Cerebellar nuclear complex (tissue), 1 donor: ENCODE data around the gene PLEKHA4.
"Not testable (repeated sequence)": the region's sequence is repeated elsewhere in the genome, so short reads cannot be mapped to it uniquely, and the experiment has no call there.

Experiments
- DNase-seq, 2 experiments: peaks; one replicate each; lab custom pipeline; 2025; lab: John Stamatoyannopoulos, UW

PLEKHA4 gene

GRCh38 chr19:48889496-48889895, 21.1 kb upstream of the PLEKHA4 start:
- DNase-seq, result not testable (repeated sequence)

DNA sequence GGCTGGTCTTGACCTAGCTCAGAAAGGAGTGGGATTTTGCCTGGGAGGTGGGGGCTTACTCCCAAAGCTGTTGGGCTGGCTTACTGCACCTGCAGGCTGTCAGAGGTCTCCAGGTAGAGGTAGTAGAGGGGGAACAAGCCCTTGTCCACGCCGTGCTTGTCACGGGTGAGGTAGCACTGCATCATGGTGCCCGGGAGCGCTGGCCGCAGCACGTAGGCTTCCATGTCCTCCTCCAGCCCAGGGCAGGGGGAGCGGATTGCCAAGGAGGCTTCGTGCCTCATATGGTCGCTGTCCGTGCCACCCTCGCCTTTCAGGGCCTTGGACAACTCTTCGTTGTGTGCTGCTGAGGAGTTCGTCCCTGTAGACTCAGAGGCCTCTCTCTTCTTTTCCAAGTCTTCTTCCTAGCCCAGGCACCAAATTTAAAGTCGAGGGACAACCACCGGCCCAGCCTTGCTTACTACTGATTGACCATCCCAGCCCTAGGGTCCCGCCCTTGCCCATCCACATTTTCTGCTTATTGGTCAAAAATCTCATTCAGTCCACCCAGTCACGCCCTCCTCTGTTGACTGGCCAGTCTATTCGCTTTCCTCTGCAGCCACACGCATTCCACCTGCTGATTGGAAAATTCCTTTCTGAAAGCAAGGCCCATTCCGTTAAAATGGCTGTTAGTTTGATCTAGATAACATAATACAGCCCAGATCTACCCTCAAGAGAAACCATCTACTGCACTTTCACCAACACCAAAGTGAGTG, 19.6 kb upstream of the PLEKHA4 start:
- no peak for DNase-seq

- DNase-seq, result no peak
Observed at GRCh38 chr19:48883726-48884125, 15.3 kb upstream of the PLEKHA4 start.

- DNase-seq, result no peak
Observed at GRCh38 chr19:48881741-48882657, 13.6 kb upstream of the PLEKHA4 start.

- not testable (repeated sequence) for DNase-seq
Observed at GRCh38 chr19:48879696-48880095, 11.3 kb upstream of the PLEKHA4 start.

DNA sequence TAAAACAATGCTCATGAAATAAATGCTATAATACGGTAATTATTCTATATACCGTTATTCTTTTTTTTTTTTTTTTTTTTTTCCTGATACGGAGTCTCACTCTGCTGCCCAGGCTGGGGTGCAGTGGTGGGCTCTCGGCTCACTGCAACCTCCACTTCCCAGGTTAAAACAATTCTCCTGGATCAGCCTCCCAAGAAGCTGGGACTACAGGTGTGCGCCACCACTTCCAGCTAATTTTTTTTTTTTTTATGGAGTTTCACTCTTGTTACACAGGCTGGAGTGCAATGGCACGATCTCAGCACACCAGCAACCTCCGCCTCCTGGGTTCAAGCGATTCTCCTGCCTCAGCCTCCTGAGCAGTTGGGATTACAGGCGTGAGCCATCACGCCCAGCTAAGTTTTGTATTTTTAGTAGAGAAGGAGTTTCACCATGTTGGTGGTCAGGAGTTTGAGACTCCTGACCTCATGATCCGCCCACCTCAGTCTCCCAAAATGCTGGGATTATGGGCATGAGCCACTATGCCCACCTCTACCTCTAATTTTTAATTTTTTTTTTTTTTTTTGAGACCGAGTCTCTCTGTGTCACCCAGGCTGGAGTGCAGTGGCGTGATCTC, 10.7 kb upstream of the PLEKHA4 start:
- DNase-seq, result no peak

DNA sequence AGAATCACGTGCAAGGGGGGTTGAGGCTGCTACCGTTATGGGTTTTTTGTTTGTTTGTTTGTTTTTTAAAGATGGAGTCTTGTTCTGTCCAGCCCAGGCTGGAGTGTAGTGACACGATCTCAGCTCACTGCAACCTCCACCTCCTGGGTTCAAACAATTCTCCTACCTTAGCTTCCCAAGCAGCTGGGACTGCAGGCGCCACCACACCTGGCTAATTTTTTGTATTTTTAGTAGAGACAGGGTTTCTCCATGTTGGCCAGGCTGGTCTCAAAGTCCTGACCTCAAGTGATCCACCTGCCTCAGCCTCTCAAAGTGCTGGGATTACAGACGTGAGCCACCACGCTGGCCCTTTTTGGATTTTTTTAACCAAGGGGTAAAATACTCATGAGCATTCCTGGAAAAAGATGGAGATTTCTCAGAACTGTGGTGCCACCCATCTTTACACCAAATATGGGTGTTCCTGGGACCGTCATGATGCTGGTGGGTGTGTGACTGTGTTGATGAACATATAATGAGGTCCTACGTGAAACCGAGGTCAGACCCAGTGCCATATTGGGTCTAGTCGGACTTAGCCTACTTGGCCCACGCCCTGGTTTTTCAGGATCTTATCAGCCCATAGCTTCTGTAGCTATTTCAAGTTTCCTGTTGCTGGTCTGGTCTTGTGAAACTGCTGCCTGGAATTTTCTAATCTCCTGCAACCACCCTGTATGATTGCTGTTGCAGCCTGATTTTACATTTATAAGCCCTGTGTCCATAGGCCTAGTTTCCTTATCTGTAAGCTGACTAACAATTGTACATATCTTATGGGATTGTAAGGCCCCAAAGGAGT, 10.0 kb upstream of the PLEKHA4 start:
- no peak for DNase-seq

GRCh38 chr19:48877855-48878195, 9.4 kb upstream of the PLEKHA4 start:
- DNase-seq, result no peak

- DNase-seq, result not testable (repeated sequence)
Observed at GRCh38 chr19:48876043-48876981, 7.9 kb upstream of the PLEKHA4 start.

DNA sequence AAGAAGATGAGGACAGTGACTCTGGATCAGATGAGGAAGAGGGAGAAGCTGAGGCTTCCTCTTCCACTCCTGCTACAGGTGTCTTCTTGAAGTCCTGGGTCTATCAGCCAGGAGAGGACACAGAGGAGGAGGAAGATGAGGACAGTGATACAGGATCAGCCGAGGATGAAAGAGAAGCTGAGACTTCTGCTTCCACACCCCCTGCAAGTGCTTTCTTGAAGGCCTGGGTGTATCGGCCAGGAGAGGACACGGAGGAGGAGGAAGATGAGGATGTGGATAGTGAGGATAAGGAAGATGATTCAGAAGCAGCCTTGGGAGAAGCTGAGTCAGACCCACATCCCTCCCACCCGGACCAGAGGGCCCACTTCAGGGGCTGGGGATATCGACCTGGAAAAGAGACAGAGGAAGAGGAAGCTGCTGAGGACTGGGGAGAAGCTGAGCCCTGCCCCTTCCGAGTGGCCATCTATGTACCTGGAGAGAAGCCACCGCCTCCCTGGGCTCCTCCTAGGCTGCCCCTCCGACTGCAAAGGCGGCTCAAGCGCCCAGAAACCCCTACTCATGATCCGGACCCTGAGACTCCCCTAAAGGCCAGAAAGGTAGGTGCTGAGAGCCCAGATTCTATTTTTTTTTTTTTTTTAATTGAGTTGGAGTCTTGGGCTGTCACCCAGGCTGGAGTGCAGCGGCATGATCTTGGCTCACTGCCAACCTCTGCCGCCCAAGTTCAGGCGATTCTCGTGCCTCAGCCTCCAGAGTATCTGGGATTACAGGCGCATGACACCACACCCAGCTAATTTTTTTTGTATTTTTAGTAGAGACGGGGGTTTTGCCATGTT, 6.1 kb upstream of the PLEKHA4 start:
- DNase-seq, result peak in 1 of 2 experiments; percentile 1

DNA sequence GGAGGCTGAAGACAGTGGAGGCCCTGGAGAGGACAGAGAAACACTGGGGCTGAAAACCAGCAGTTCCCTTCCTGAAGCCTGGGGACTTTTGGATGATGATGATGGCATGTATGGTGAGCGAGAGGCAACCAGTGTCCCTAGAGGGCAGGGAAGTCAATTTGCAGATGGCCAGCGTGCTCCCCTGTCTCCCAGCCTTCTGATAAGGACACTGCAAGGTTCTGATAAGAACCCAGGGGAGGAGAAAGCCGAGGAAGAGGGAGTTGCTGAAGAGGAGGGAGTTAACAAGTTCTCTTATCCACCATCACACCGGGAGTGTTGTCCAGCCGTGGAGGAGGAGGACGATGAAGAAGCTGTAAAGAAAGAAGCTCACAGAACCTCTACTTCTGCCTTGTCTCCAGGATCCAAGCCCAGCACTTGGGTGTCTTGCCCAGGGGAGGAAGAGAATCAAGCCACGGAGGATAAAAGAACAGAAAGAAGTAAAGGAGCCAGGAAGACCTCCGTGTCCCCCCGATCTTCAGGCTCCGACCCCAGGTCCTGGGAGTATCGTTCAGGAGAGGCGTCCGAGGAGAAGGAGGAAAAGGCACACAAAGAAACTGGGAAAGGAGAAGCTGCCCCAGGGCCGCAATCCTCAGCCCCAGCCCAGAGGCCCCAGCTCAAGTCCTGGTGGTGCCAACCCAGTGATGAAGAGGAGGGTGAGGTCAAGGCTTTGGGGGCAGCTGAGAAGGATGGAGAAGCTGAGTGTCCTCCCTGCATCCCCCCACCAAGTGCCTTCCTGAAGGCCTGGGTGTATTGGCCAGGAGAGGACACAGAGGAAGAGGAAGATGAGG, 5.3 kb upstream of the PLEKHA4 start:
- no peak for DNase-seq

- no peak for DNase-seq
Observed at GRCh38 chr19:48872884-48873475, 4.6 kb upstream of the PLEKHA4 start.

DNA sequence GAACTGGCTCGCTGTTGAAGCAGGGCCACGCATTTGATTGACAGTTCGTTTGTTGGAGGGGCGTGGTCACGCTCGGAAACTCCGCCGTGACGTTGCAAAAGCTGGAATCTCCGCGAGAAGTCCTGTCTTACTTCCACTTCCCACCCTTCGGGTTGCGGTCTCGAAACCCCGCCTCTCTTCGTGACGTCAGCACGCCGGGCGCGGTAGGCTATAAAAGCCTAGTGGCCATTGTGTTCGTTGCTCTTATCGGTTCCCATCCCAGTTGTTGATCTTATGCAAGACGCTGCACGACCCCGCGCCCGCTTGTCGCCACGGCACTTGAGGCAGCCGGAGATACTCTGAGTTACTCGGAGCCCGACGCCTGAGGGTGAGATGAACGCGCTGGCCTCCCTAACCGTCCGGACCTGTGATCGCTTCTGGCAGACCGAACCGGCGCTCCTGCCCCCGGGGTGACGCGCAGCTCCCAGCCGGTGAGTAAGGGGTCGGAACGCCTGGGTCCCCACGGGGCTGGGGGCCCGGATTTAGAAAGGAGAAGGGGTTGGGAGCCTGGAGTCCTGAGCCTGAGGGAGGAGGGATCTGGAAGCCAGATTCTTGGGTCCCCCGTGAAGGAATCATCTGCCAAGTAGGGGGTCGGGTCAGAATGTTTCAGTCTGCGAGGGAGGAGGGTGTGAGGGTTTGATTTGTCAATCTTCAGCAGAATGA, 3.9 kb upstream of the PLEKHA4 start, which contains the start of gene PPP1R15A:
TSS of gene PPP1R15A (plus strand) at position 240 of the 702 bp plus-strand sequence. CDS start 813 bp downstream, outside the sequence.
- peak; percentile 87 to 96 for DNase-seq

DNA sequence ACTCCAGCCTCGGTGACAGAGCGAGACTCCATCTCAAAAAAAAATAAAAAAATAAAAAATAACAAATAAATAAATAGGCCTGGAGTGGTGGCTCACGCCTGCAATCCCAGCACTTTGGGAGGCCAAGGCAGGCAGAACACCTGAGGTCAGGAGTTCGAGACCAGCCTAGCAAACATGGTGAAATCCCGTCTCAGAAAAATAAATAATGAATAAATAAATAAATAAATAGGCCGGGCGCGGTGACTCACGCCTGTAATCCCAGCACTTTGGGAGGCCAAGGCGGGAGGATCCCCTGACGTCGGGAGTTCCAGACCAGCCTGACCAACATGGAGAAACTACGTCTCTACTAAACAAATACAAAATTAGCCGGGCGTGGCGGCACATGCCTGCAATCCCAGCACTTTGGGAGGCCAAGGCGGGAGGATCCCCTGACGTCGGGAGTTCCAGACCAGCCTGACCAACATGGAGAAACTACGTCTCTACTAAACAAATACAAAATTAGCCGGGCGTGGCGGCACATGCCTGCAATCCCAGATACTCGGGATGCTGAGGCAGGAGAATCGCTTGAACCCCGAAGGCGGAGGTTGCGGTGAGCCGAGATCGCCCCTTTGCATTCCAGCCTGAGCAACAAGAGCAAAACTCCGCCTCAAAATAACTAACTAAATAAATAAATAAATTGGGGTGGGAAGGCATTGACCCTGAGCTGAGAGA, 3.2 kb upstream of the PLEKHA4 start:
- DNase-seq, result not testable (repeated sequence)

GRCh38 chr19:48870048-48870447, 1.6 kb upstream of the PLEKHA4 start:
- DNase-seq, result no peak

DNA sequence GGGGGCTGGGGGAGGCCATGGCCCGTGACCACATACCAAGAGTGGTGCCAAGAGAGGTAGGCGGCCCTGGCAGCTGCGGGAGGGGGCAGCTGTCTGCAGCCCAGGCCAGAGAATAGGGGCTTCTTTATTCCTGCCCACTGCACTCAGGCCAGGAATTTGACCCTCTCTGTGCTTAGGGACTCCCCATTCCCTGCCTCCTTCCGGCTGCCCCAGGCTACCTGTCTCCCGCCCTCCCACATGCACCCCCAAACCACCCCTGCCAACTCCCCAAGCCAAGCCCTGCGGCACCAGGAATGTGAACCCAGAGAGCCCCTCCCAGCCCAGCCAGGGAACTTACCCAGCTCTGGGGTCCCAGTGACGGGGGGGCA, 687 bp downstream of the PLEKHA4 start:
- no peak for DNase-seq

DNA sequence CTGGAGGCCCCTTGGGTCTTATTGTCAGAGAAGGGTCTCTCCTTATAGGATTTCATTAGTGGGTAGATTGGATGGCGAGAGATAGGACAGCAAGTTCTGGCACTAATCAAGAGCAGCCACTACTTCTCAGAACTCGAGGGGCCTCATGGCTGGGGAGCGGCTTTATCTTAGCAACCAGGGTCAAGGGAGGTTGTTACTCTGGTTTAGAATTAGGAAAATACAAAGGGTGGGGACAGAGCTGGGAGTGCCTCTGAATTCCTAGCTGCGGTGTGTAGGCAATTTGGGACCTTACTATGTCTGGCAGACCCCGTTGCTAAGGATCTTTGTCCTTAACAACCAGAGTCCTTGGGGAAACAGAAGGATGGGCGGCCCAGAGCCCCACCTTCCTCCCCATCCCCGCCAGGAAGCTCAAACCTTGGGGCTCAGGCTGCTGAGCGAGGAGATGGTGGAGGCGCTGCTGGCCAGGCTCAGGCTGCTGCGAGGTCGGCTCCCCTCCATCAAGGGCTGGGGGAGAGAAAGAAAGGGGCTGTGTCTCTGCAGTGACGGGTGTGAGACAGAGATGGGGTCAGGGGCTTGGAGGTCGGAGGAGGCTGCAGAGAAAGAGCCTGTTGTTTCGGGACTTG, 1.2 kb downstream of the PLEKHA4 start:
- no peak for DNase-seq
